Stimulated activated CD8-positive, alpha-beta memory T cell treated with anti-CD3 and anti-CD28 coated beads, Interleukin-12 subunit alpha, Interleukin-12 subunit beta, amount 100 ng/mL, for 24 hours (primary cell): ENCODE measurements around the gene KDM2B.
"Not testable (repeated sequence)": the region's sequence is repeated elsewhere in the genome, so short reads cannot be mapped to it uniquely, and the experiment has no call there.

Source experiments
- DNase-seq: peaks from one replicate; pipeline ENCODE4 v3.0.0-alpha.2; 2020; ENCODE audit errors: extremely low read depth

Gene KDM2B

GRCh38 chr12:121384891-121385290, 195.9 kb downstream of the KDM2B start:
- DNase-seq = not testable (repeated sequence)

- DNase-seq = no peak
These were observed 197.2 kb downstream of the KDM2B start for GRCh38 chr12:121383601-121384021.

- DNase-seq = no peak
These were observed 200.9 kb downstream of the KDM2B start for GRCh38 chr12:121379945-121380344.
